ENCODE results near the gene CCDC80. TPM values are rescaled to one million over a fixed set of nuclear protein-coding genes. Genes with fewer than 3 reads are reported as not detected.

Gene CCDC80
- total RNA-seq, 1 experiment from 2014 or later: 2.3 TPM

GRCh38 chr3:112560721-112561483, 80.0 kb downstream of the CCDC80 start:
- in situ Hi-C loops (cut with HindIII; ENCODE audit: low sequenced_read_pairs): no loop called here
- DNase-seq (ENCODE audit: low spot score): peak; percentile 64

GRCh38 chr3:112560307-112560706, 80.6 kb downstream of the CCDC80 start:
- in situ Hi-C loops (cut with HindIII; ENCODE audit: low sequenced_read_pairs): no loop called here
- no peak for DNase-seq (ENCODE audit: low spot score)

- in situ Hi-C loops (cut with HindIII; ENCODE audit: low sequenced_read_pairs): no loop called here
These were observed 83.0 kb downstream of the CCDC80 start for GRCh38 chr3:112557976-112558375.

GRCh38 chr3:112555535-112556170, 85.3 kb downstream of the CCDC80 start:
- in situ Hi-C loops (cut with HindIII; ENCODE audit: low sequenced_read_pairs): no loop called here

More at GRCh38 chr3:112557976-112558375, 83.0 kb downstream of the CCDC80 start:
- no peak for DNase-seq (ENCODE audit: low spot score)

GRCh38 chr3:112550859-112551258, 90.1 kb downstream of the CCDC80 start:
- in situ Hi-C loops (cut with HindIII; ENCODE audit: low sequenced_read_pairs): no loop called here
- peak; percentile 38 for DNase-seq (ENCODE audit: low spot score)

More at GRCh38 chr3:112555535-112556170, 85.3 kb downstream of the CCDC80 start:
- DNase-seq (ENCODE audit: low spot score): peak; percentile 12

Other genes starting within 250 kb of the CCDC80 start
- not detected in 2 replicates for gene BTLA, start 141.7 kb downstream of the CCDC80 start, total RNA-seq (2014; rRNA removed; shearing (Covaris generic))
- gene ATG3, start 79.2 kb downstream of the CCDC80 start, total RNA-seq (2014; rRNA removed; shearing (Covaris generic)): 60.7 and 73.2 TPM in 2 replicates
- 14.2 and 30.1 TPM in 2 replicates for gene SLC35A5, start 79.1 kb downstream of the CCDC80 start, total RNA-seq (2014; rRNA removed; shearing (Covaris generic))
- not detected in 2 replicates for gene CD200R1L, start 205.7 kb upstream of the CCDC80 start, total RNA-seq (2014; rRNA removed; shearing (Covaris generic))